IPS-18c (cell line): ENCODE measurements around the gene OR6C75.
"Not testable (repeated sequence)": the region's sequence is repeated elsewhere in the genome, so short reads cannot be mapped to it uniquely, and the experiment has no call there.

ENCODE experiments used
- H3K4me3 ChIP-seq: 2 replicates; pipeline ENCODE4 v1.7.0; 2013; ENCODE audit warnings: low read depth, mild to moderate bottlenecking, low read length, moderate library complexity; ENCODE audit not compliant: insufficient read depth
- H3K9me3 ChIP-seq: one replicate; pipeline ENCODE4 v1.6.1; 2013; ENCODE audit warnings: mild to moderate bottlenecking, low read length, moderate library complexity; ENCODE audit not compliant: control insufficient read depth, insufficient read depth

OR6C75 gene

GRCh38 chr12:55414889-55415288, 52.1 kb downstream of the OR6C75 start:
- not testable (repeated sequence) for H3K4me3 ChIP-seq

GRCh38 chr12:55416961-55417360, 54.2 kb downstream of the OR6C75 start:
- Histone ChIP-seq H3K4me3 (no peak overlapping the region), H3K9me3 (no peaks in the 10 kb centered on the region)

More at GRCh38 chr12:55414889-55415288, 52.1 kb downstream of the OR6C75 start:
- not testable (repeated sequence) for H3K9me3 ChIP-seq
